Keratinocyte (primary cell): ENCODE measurements around the gene P3H2.

ENCODE experiments used
- EZH2 ChIP-seq: IDR thresholded peaks from one replicate; pipeline ENCODE4 v1.6.1; 2012; ENCODE audit warnings: inconsistent platforms, mild to moderate bottlenecking, low read length, moderate library complexity
- TF ChIP-seq, protein P1 (sequence below), 3 experiments: IDR thresholded peaks in 1 of 3; conservative IDR thresholded peaks in 1 of 3; optimal IDR thresholded peaks in 1 of 3; 2 replicates in 2 of 3; 3 replicates in 1 of 3; pipeline versions ENCODE3 to v1.5.1; 2011; ENCODE audit warnings: low read length in 3 of 3, mild to moderate bottlenecking in 3 of 3, moderate library complexity in 2 of 3, control low read depth in 1 of 3, inconsistent platforms in 1 of 3; ENCODE audit not compliant: insufficient read depth in 2 of 3; ENCODE audit errors: extremely low read depth in 1 of 3

DNA sequence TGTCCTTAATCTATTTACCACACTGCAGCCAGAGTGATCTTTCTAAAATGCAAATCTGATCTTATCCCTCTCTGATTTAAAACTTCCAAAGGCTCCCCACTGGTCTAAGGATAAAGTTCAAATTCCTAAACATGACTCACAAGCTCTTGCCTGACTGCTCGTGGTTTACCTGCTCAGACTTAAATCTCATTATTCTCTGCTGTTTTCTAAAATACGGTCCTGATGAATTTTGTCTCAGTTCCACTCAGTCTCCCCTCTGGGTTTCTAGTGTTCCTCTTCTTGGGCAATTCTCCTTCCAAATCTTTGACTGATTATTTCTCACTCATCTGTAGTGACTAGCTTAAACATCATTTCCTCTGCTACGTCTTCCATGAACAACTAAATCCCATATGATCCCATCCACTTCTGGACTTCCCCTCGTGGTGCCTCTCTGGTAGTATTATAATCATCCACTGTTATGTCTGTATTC lies 108.3 kb downstream of the P3H2 start:
- TF ChIP-seq, protein P1, sequence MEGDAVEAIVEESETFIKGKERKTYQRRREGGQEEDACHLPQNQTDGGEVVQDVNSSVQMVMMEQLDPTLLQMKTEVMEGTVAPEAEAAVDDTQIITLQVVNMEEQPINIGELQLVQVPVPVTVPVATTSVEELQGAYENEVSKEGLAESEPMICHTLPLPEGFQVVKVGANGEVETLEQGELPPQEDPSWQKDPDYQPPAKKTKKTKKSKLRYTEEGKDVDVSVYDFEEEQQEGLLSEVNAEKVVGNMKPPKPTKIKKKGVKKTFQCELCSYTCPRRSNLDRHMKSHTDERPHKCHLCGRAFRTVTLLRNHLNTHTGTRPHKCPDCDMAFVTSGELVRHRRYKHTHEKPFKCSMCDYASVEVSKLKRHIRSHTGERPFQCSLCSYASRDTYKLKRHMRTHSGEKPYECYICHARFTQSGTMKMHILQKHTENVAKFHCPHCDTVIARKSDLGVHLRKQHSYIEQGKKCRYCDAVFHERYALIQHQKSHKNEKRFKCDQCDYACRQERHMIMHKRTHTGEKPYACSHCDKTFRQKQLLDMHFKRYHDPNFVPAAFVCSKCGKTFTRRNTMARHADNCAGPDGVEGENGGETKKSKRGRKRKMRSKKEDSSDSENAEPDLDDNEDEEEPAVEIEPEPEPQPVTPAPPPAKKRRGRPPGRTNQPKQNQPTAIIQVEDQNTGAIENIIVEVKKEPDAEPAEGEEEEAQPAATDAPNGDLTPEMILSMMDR (optimal IDR thresholded peaks at IDR 0.05 in 1 of 3, IDR thresholded peaks at IDR 0.05 in 1 of 3, conservative IDR thresholded peaks at IDR 0.05 in 1 of 3; ENCODE audit: extremely low read depth in 1 of 3, insufficient read depth in 2 of 3, low read length in 3 of 3), result no peak
- TF ChIP-seq EZH2, result no peak
